Neural crest cell (in vitro differentiated cells): ENCODE data around the gene MANF. TPM values are rescaled to one million over a fixed set of nuclear protein-coding genes. Genes with fewer than 3 reads are reported as not detected.

ENCODE experiments used
- DNase-seq: peaks from one replicate; pipeline ENCODE4 v3.0.0; 2021; ENCODE audit warnings: low read depth, mixed read lengths, low spot score
- H3K27ac Mint-ChIP-seq: one replicate; pipeline ENCODE4 v1.8.0; 2021; ENCODE audit warnings: mild to moderate bottlenecking, mixed read lengths; ENCODE audit not compliant: unreplicated experiment
- H3K27me3 Mint-ChIP-seq: 2 replicates; pipeline ENCODE4 v1.8.0; 2021; ENCODE audit warnings: low read depth, mild to moderate bottlenecking, mixed read lengths
- H3K36me3 Mint-ChIP-seq: 2 replicates; pipeline ENCODE4 v1.8.0; 2021; ENCODE audit warnings: low read depth, mild to moderate bottlenecking, mixed read lengths
- H3K4me1 Mint-ChIP-seq: 2 replicates; pipeline ENCODE4 v1.8.0; 2021; ENCODE audit warnings: mixed read lengths
- H3K4me3 Mint-ChIP-seq: one replicate; pipeline ENCODE4 v1.8.0; 2021; ENCODE audit warnings: mild to moderate bottlenecking, mixed read lengths
- H3K9me3 Mint-ChIP-seq: 2 replicates; pipeline ENCODE4 v1.8.0; 2021; ENCODE audit warnings: mixed read lengths
- total RNA-seq: library from RNA; stranded (reverse); gene quantifications from 2 replicates; pipeline ENCODE4 v1.2.1, GENCODE V29; 2021
- TF ChIP-seq, protein P1 (sequence below): fragments of 200-600 bp; sonication (generic); conservative IDR thresholded peaks from 2 replicates; pipeline ENCODE4 v1.5.0; 2021; ENCODE audit warnings: antibody characterized with exemption, mild to moderate bottlenecking

Gene MANF
- total RNA-seq, 1 donor from 2014 or later = 114 TPM

DNA sequence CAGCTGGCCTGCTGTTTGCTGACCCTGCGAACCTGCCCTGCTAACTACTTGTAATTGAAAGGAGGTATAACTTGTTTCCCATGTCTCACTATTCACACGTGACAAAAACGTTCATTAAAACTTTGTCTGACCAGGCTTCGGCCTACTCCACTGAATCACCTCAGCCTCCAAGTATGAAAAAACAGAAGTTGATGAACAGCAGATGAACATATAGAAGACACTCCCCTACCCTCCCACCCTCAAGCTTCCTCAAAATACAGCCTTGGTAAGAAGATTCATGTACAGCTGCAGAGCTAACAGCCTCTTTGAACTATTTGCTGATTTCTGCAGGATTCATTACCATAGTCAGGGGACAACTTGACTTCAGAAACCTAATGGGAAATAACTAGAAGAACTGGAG, 16.6 kb downstream of the MANF start:
- H3K27me3 Mint-ChIP-seq = no peaks in the 10 kb centered on the region
- peaks cover 5% of the 10 kb centered on the region for H3K4me1 Mint-ChIP-seq
- H3K36me3 Mint-ChIP-seq = peaks cover 11% of the 10 kb centered on the region
- H3K27ac Mint-ChIP-seq = no peak overlapping the region
- no peak overlapping the region for H3K4me3 Mint-ChIP-seq
- TF ChIP-seq, protein P1, sequence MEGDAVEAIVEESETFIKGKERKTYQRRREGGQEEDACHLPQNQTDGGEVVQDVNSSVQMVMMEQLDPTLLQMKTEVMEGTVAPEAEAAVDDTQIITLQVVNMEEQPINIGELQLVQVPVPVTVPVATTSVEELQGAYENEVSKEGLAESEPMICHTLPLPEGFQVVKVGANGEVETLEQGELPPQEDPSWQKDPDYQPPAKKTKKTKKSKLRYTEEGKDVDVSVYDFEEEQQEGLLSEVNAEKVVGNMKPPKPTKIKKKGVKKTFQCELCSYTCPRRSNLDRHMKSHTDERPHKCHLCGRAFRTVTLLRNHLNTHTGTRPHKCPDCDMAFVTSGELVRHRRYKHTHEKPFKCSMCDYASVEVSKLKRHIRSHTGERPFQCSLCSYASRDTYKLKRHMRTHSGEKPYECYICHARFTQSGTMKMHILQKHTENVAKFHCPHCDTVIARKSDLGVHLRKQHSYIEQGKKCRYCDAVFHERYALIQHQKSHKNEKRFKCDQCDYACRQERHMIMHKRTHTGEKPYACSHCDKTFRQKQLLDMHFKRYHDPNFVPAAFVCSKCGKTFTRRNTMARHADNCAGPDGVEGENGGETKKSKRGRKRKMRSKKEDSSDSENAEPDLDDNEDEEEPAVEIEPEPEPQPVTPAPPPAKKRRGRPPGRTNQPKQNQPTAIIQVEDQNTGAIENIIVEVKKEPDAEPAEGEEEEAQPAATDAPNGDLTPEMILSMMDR = no peak
- DNase-seq = no peak
- H3K9me3 Mint-ChIP-seq = no peaks in the 10 kb centered on the region

DNA sequence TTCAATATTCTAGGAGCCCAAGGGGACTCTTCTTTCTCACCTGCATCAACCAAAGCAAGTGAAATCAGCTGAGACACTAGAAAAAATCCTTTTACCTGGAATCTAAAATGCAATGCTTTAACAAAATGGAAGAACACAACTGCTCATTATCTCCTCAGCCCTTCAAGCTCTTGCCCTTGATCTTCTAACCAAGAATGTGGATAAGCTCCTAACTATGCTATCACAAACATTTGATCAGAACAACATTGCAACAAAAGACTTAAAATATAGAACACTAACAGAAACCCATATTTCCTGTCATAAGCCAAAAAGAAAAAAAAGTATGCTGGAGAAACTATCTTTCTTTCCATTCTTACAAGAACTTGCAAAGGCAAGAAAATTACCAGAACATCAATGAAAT, 18.6 kb downstream of the MANF start:
- TF ChIP-seq, protein P1 = no peak
- H3K4me3 Mint-ChIP-seq = no peak overlapping the region
- DNase-seq = no peak
- no peak overlapping the region for H3K27ac Mint-ChIP-seq
- H3K9me3 Mint-ChIP-seq = no peaks in the 10 kb centered on the region
- no peaks in the 10 kb centered on the region for H3K27me3 Mint-ChIP-seq
- no peaks in the 10 kb centered on the region for H3K4me1 Mint-ChIP-seq
- H3K36me3 Mint-ChIP-seq = peaks cover 11% of the 10 kb centered on the region

DNA sequence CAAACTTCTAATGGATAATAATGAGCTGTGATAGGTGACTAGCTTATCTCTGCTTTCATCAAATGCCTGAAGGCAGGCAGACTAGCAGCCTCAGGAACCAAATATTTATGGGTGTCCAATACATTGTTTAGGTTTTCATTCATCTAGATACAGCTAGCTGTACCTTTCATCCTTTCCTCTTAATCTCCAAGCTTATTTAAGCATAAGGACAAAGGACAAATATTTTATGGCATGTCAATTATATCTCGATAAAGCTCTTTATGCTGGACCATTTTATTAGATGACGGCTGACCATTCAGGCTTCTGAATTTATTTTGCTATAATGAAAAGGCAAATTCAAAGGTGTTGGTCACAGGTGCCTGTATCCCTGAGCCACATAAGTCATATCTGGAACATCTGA, 22.9 kb downstream of the MANF start:
- DNase-seq = no peak
- H3K4me1 Mint-ChIP-seq = no peaks in the 10 kb centered on the region
- H3K4me3 Mint-ChIP-seq = no peak overlapping the region
- peaks cover 13% of the 10 kb centered on the region for H3K36me3 Mint-ChIP-seq
- H3K27ac Mint-ChIP-seq = no peak overlapping the region
- H3K27me3 Mint-ChIP-seq = no peaks in the 10 kb centered on the region
- TF ChIP-seq, protein P1 = no peak
- H3K9me3 Mint-ChIP-seq = no peaks in the 10 kb centered on the region

DNA sequence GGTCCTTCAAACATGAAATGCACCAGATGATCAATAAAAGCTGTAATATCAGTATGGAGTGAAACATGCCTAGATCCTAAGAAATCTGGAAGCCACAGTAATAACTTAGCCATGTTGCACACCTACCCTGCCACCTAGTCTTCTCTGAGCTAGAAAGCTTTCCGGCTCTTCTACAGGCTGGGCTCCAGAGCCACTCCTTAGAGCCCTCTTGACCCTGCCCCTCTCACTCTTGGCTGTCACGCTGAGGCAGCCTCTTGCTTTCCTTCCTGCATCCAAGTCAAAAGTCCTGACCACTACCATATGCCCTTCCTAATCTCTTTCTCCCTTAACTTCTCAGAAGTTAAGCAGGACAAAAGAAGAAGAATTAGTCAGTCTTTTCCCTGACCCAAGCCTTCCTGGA, 23.7 kb downstream of the MANF start:
- no peaks in the 10 kb centered on the region for H3K27me3 Mint-ChIP-seq
- no peak overlapping the region for H3K4me3 Mint-ChIP-seq
- H3K36me3 Mint-ChIP-seq = peaks cover 9% of the 10 kb centered on the region
- no peaks in the 10 kb centered on the region for H3K4me1 Mint-ChIP-seq
- no peaks in the 10 kb centered on the region for H3K9me3 Mint-ChIP-seq
- DNase-seq = no peak
- TF ChIP-seq, protein P1 = no peak
- H3K27ac Mint-ChIP-seq = no peak overlapping the region

DNA sequence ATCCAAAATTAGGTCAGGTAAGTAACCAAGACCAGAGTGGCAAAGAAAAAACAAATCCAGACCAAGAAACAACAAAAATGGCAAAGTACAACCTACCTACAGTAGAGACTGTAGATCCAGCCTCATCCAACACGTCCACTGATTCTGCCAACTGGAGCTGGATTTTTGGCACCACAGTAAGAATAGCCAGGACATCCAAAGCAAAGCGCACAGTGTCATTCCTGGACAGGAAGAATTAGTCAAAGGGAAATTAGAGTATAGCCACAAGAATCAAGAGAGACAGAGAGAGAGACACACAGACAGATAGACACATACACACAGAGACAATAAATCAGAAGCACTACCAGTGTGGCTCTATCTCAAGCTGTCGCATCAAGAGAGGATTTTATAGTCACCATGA, 37.1 kb downstream of the MANF start:
- Mint-ChIP-seq H3K36me3 (peaks cover 3% of the 10 kb centered on the region), H3K9me3 (no peaks in the 10 kb centered on the region), H3K4me3 (no peak overlapping the region), H3K4me1 (no peaks in the 10 kb centered on the region), H3K27ac (no peak overlapping the region), H3K27me3 (no peaks in the 10 kb centered on the region)
- TF ChIP-seq, protein P1 = no peak
- DNase-seq = no peak

DNA sequence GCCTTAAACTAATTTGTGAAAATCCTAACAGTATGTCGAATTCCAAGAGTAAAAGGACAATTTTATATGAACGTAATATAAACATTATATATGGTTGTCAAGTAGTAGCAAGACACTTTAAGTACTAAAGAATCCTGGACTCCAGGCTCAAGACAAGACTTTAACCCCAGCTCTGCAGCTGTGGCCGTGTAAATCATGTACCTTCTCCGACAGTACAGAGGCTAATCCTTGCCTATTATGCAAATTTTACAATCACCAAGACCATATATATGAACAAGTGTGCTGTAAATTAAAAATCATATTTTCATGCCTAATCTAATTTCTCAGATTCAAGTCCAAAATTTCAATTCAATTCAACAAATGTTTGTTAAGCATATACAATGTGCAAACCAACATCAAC, 41.8 kb downstream of the MANF start:
- Mint-ChIP-seq H3K4me1 (no peaks in the 10 kb centered on the region), H3K36me3 (no peaks in the 10 kb centered on the region), H3K9me3 (no peaks in the 10 kb centered on the region), H3K27me3 (no peaks in the 10 kb centered on the region), H3K27ac (no peak overlapping the region), H3K4me3 (no peak overlapping the region)
- DNase-seq = no peak
- TF ChIP-seq, protein P1 = no peak
